ENCODE measurements around the gene NTHL1. TPM values are rescaled to one million over a fixed set of nuclear protein-coding genes. Genes with fewer than 3 reads are reported as not detected.

Gene NTHL1
- total and polyA plus RNA-seq, 9 of the 15 experiments (the other 6 are each of a cell fraction or from before 2014, with no cell fraction given), result 1.1 to 58.8 (median 17.6) TPM

- Histone ChIP-seq H3K27me3 (ENCODE audit: control insufficient read depth in 2 of 2, insufficient read depth in 2 of 2, low read length in 2 of 2) (no peaks in the 10 kb centered on the region), H3K4me2 (ENCODE audit: insufficient read depth, low read length) (no peak overlapping the region), H3K27ac (ENCODE audit: extremely low read depth, low read depth, low read length) (no peak overlapping the region), H3K79me2 (ENCODE audit: control insufficient read depth, insufficient read depth, low read length) (no peaks in the 10 kb centered on the region), H3K4me1 (replicated peaks in 1 of 2; ENCODE audit: control insufficient read depth in 2 of 2, insufficient read depth in 2 of 2, low read length in 2 of 2) (peaks cover 0 to 12% of the 10 kb centered on the region in 2 experiments; a peak in 1 of 5 replicates), H3K9me3 (replicated peaks; ENCODE audit: control insufficient read depth, insufficient read depth, low read depth, low read length) (no peaks in the 10 kb centered on the region), H2AFZ (ENCODE audit: low read depth, low read length) (no peak overlapping the region), H3K9me1 (ENCODE audit: control insufficient read depth, insufficient read depth, low read length) (no peaks in the 10 kb centered on the region), H4K20me1 (replicated peaks; ENCODE audit: control insufficient read depth, insufficient read depth, low read length) (no peaks in the 10 kb centered on the region), H3K9ac (ENCODE audit: insufficient read depth in 1 of 2, low read depth in 2 of 2, low read length in 2 of 2) (no peak overlapping the region; a peak in 1 of 4 replicates), H3K36me3 (ENCODE audit: control insufficient read depth, insufficient read depth, low read length) (peaks cover 38% of the 10 kb centered on the region; the same call in 2 of the 3 replicates), H3K4me3 (no peak overlapping the region)
- TF ChIP-seq POLR2G (IDR thresholded peaks at IDR 0.05; ENCODE audit: low read depth, low read length), result 0 out of 2 replicates have a peak, but pooled peaks have one; percentile 24
- TF ChIP-seq PURB (CRISPR knock-in tag; IDR thresholded peaks at IDR 0.05; ENCODE audit: low read depth), result no peak
- peak; percentile 77 for TF ChIP-seq NFIC (IDR thresholded peaks at IDR 0.05)
- in situ Hi-C loops (cut with MboI), result no loop called here
- CTCF ChIA-PET (ENCODE audit: low intra/inter-chr PET ratio), result no interaction called here
- no TSS peak for BruUV-seq (replicated peaks)
- intact Hi-C loops (cut with micrococcal nuclease), result no loop called here
- ATAC-seq, result no peak
- WGBS (ENCODE audit: insufficient coverage, low coverage, missing lambda C conversion rate), result 92% methylated on average over 14 of the region's 25 CpGs
- no peak for FAIRE-seq
- DNase-seq (ENCODE audit: extremely low read depth in 1 of 4, low spot score in 3 of 4), result no peak
- POLR2A ChIA-PET, result no interaction called here
Measured at GRCh38 chr16:2096853-2097595, 49.4 kb upstream of the NTHL1 start.

GRCh38 chr16:2095918-2096582, 48.4 kb upstream of the NTHL1 start:
- ChIA-PET POLR2A (no interaction called here), CTCF (ENCODE audit: low intra/inter-chr PET ratio) (no interaction called here)
- intact Hi-C loops (cut with micrococcal nuclease) (no loop called here), in situ Hi-C loops (cut with MboI) (no loop called here)
- Histone ChIP-seq H2AFZ (ENCODE audit: low read depth, low read length) (no peak overlapping the region), H3K9me1 (ENCODE audit: control insufficient read depth, insufficient read depth, low read length) (no peaks in the 10 kb centered on the region), H4K20me1 (replicated peaks; ENCODE audit: control insufficient read depth, insufficient read depth, low read length) (no peaks in the 10 kb centered on the region), H3K9ac (ENCODE audit: insufficient read depth in 1 of 2, low read depth in 2 of 2, low read length in 2 of 2) (no peak overlapping the region; a peak in 1 of 4 replicates), H3K27ac (ENCODE audit: extremely low read depth, low read depth, low read length) (no peak overlapping the region), H3K4me3 (no peak overlapping the region), H3K4me1 (replicated peaks in 1 of 2; ENCODE audit: control insufficient read depth in 2 of 2, insufficient read depth in 2 of 2, low read length in 2 of 2) (peaks cover 0 to 15% of the 10 kb centered on the region in 2 experiments; a peak in 1 of 5 replicates), H3K36me3 (ENCODE audit: control insufficient read depth, insufficient read depth, low read length) (peaks cover 36% of the 10 kb centered on the region; the same call in 2 of the 3 replicates), H3K4me2 (ENCODE audit: insufficient read depth, low read length) (no peak overlapping the region), H3K27me3 (ENCODE audit: control insufficient read depth in 2 of 2, insufficient read depth in 2 of 2, low read length in 2 of 2) (no peaks in the 10 kb centered on the region), H3K79me2 (ENCODE audit: control insufficient read depth, insufficient read depth, low read length) (no peaks in the 10 kb centered on the region), H3K9me3 (replicated peaks; ENCODE audit: control insufficient read depth, insufficient read depth, low read depth, low read length) (no peaks in the 10 kb centered on the region)
- TF ChIP-seq POLR2G (IDR thresholded peaks at IDR 0.05; ENCODE audit: low read depth, low read length), result peak; percentile 50; the same call in 1 of the 2 replicates
- no peak for TF ChIP-seq ZNF449 (CRISPR knock-in tag; IDR thresholded peaks at IDR 0.05)
- ATAC-seq (no peak), DNase-seq (ENCODE audit: extremely low read depth in 1 of 4, low spot score in 3 of 4) (no peak), FAIRE-seq (no peak)
- no TSS peak for BruUV-seq (replicated peaks)
- WGBS (ENCODE audit: insufficient coverage, low coverage, missing lambda C conversion rate), result 96% methylated on average over 18 of the region's 23 CpGs

Data from K562 (cell line).